Fibroblast of peridontal ligament (primary cell): ENCODE data around the gene KRTAP22-1.

Experiments
- DNase-seq: peaks from one replicate; pipeline ENCODE4 v3.0.0-alpha.2; 2010; ENCODE audit errors: extremely low read depth

The KRTAP22-1 gene

GRCh38 chr21:30600787-30601186 lies at the start of gene KRTAP22-1:
KRTAP22-1 (plus strand) TSS chr21:30601087.
- DNase-seq = no peak

- DNase-seq = no peak
Observed at GRCh38 chr21:30552782-30553181, 48.1 kb upstream of the KRTAP22-1 start.

GRCh38 chr21:30555095-30555494 lies 45.8 kb upstream of the KRTAP22-1 start:
- no peak for DNase-seq

- no peak for DNase-seq
Observed at GRCh38 chr21:30561264-30561895, 39.5 kb upstream of the KRTAP22-1 start, which contains the start of gene KRTAP19-7. KRTAP19-7 (minus strand) TSS chr21:30561314; CDS start chr21:30561289, 25 bp downstream.

- DNase-seq = no peak
Observed at GRCh38 chr21:30561957-30562356, 38.9 kb upstream of the KRTAP22-1 start.

GRCh38 chr21:30563072-30563471 lies 37.8 kb upstream of the KRTAP22-1 start:
- DNase-seq = no peak

GRCh38 chr21:30563630-30564029 lies 37.3 kb upstream of the KRTAP22-1 start:
- no peak for DNase-seq

GRCh38 chr21:30567617-30568016 lies 33.3 kb upstream of the KRTAP22-1 start:
- DNase-seq = no peak

- DNase-seq = no peak
Observed at GRCh38 chr21:30577766-30578165, 23.1 kb upstream of the KRTAP22-1 start.

- no peak for DNase-seq
Observed at GRCh38 chr21:30579346-30579745, 21.5 kb upstream of the KRTAP22-1 start.

GRCh38 chr21:30580132-30580531 lies 20.8 kb upstream of the KRTAP22-1 start:
- no peak for DNase-seq

GRCh38 chr21:30582870-30583269 lies 18.0 kb upstream of the KRTAP22-1 start:
- no peak for DNase-seq

GRCh38 chr21:30590297-30590696 lies 10.6 kb upstream of the KRTAP22-1 start, which contains the start of gene KRTAP22-2:
KRTAP22-2 (minus strand) TSS chr21:30590397.
- no peak for DNase-seq

GRCh38 chr21:30592140-30592539 lies 8.7 kb upstream of the KRTAP22-1 start, which contains the start of gene KRTAP6-3:
KRTAP6-3 (plus strand) TSS chr21:30592440; CDS start chr21:30592446, 6 bp downstream.
- no peak for DNase-seq

GRCh38 chr21:30598802-30599201 lies 2.1 kb upstream of the KRTAP22-1 start, which contains the start of gene KRTAP6-2:
KRTAP6-2 (minus strand) TSS chr21:30598902; CDS start chr21:30598874, 28 bp downstream.
- no peak for DNase-seq

- DNase-seq = no peak
Observed at GRCh38 chr21:30605968-30606367, 5.1 kb downstream of the KRTAP22-1 start.

- no peak for DNase-seq
Observed at GRCh38 chr21:30612132-30612531, 11.2 kb downstream of the KRTAP22-1 start.

- DNase-seq = no peak
Observed at GRCh38 chr21:30613836-30614235, 12.9 kb downstream of the KRTAP22-1 start, which contains the start of gene KRTAP6-1. KRTAP6-1 (minus strand) TSS chr21:30613930; CDS start chr21:30613904, 26 bp downstream.

- no peak for DNase-seq
Observed at GRCh38 chr21:30615199-30615598, 14.3 kb downstream of the KRTAP22-1 start.

- DNase-seq = no peak
Observed at GRCh38 chr21:30616125-30616524, 15.2 kb downstream of the KRTAP22-1 start, which contains the start of gene KRTAP20-1. KRTAP20-1 (plus strand) TSS chr21:30616425; CDS start chr21:30616455, 30 bp downstream.

- no peak for DNase-seq
Observed at GRCh38 chr21:30620080-30620479, 19.2 kb downstream of the KRTAP22-1 start.

- no peak for DNase-seq
Observed at GRCh38 chr21:30620522-30620921, 19.6 kb downstream of the KRTAP22-1 start, which contains the start of gene KRTAP20-4. KRTAP20-4 (plus strand) TSS chr21:30620627.

GRCh38 chr21:30623362-30623761 lies 22.5 kb downstream of the KRTAP22-1 start:
- no peak for DNase-seq
